ENCODE measurements around the gene BRI3.

The BRI3 gene

GRCh38 chr7:98288064-98288823, 6.8 kb downstream of the BRI3 start:
- DNase-seq, result no peak

GRCh38 chr7:98289333-98289875, 7.9 kb downstream of the BRI3 start:
- DNase-seq, result no peak

GRCh38 chr7:98291717-98292116, 10.2 kb downstream of the BRI3 start:
- DNase-seq, result no peak

GRCh38 chr7:98293265-98293664, 11.8 kb downstream of the BRI3 start:
- no peak for DNase-seq

GRCh38 chr7:98293746-98294145, 12.3 kb downstream of the BRI3 start:
- no peak for DNase-seq

GRCh38 chr7:98294326-98294725, 12.8 kb downstream of the BRI3 start:
- DNase-seq, result no peak

- DNase-seq, result no peak
Observed at GRCh38 chr7:98294798-98295382, 13.4 kb downstream of the BRI3 start.

- DNase-seq, result no peak
Observed at GRCh38 chr7:98295467-98296192, 14.1 kb downstream of the BRI3 start.

- no peak for DNase-seq
Observed at GRCh38 chr7:98296833-98297232, 15.3 kb downstream of the BRI3 start.

- DNase-seq, result no peak
Observed at GRCh38 chr7:98297626-98298286, 16.3 kb downstream of the BRI3 start.

- no peak for DNase-seq
Observed at GRCh38 chr7:98300595-98301372, 19.3 kb downstream of the BRI3 start.

GRCh38 chr7:98301693-98302470, 20.4 kb downstream of the BRI3 start:
- no peak for DNase-seq

- no peak for DNase-seq
Observed at GRCh38 chr7:98303176-98303865, 21.8 kb downstream of the BRI3 start.

GRCh38 chr7:98303906-98304305, 22.4 kb downstream of the BRI3 start:
- no peak for DNase-seq

- DNase-seq, result no peak
Observed at GRCh38 chr7:98305951-98306535, 24.6 kb downstream of the BRI3 start.

GRCh38 chr7:98307971-98308466, 26.5 kb downstream of the BRI3 start:
- no peak for DNase-seq

GRCh38 chr7:98309566-98309965, 28.1 kb downstream of the BRI3 start:
- no peak for DNase-seq

- DNase-seq, result no peak
Observed at GRCh38 chr7:98312201-98312600, 30.7 kb downstream of the BRI3 start.

GRCh38 chr7:98314469-98314868, 33.0 kb downstream of the BRI3 start:
- DNase-seq, result no peak

GRCh38 chr7:98315318-98315993, 34.0 kb downstream of the BRI3 start:
- no peak for DNase-seq
